Gastroesophageal sphincter (tissue), 4 donors: Measurements from ENCODE around the gene BCL6. TPM values are rescaled to one million over a fixed set of nuclear protein-coding genes. Genes with fewer than 3 reads are reported as not detected.

ENCODE experiments used
- ATAC-seq: fragments of 150-250 bp; one replicate; pipeline ENCODE4 v1.9.1; 2016; ENCODE audit warnings: mild to moderate bottlenecking, moderate library complexity
- H3K27ac ChIP-seq, 4 donors: fragments of 200-600 bp; sonication (generic) in 3 of 4; 1 replicate in 3 of 4; 2 replicates in 1 of 4; pipeline ENCODE4 v1.5.1; 2016 to 2019
- H3K27me3 ChIP-seq: fragments of 200-600 bp; sonication (generic); one replicate; pipeline ENCODE4 v1.5.1; 2019
- H3K36me3 ChIP-seq, 2 donors: fragments of 200-600 bp; sonication (generic); one replicate each; pipeline ENCODE4 v1.5.1; 2019; ENCODE audit warnings: control low read depth in 1 of 2
- H3K4me1 ChIP-seq, 3 donors: fragments of 200-600 bp; sonication (generic); 1 replicate in 2 of 3; 2 replicates in 1 of 3; pipeline ENCODE4 v1.5.1; 2016 to 2019; ENCODE audit warnings: control low read depth in 2 of 3
- H3K4me3 ChIP-seq, 2 donors: fragments of 200-600 bp; sonication (generic); one replicate each; pipeline ENCODE4 v1.5.1; 2019; ENCODE audit warnings: mild to moderate bottlenecking in 1 of 2, moderate library complexity in 1 of 2
- H3K9me3 ChIP-seq, 3 donors: fragments of 200-600 bp; sonication (generic); one replicate each; pipeline ENCODE4 v1.5.1; 2017 to 2019; ENCODE audit warnings: control low read depth in 2 of 3
- CTCF ChIP-seq, 4 experiments: fragments of 200-600 bp in 2 of 4; fragments of 450-650 bp in 2 of 4; sonication (generic) in 1 of 4; IDR thresholded peaks; one replicate each; pipeline ENCODE4 v1.5.1; 2017 to 2019; ENCODE audit warnings: antibody characterized with exemption in 4 of 4, mild to moderate bottlenecking in 2 of 4, moderate library complexity in 2 of 4
- EP300 ChIP-seq: sonication (generic); formaldehyde crosslinking; IDR thresholded peaks from one replicate; pipeline ENCODE4 v1.6.1; 2017; ENCODE audit warnings: antibody characterized with exemption, mild to moderate bottlenecking
- POLR2A ChIP-seq, 2 donors: fragments of 450-650 bp; IDR thresholded peaks; one replicate each; pipeline ENCODE4 v1.6.1; 2017; ENCODE audit warnings: antibody characterized with exemption in 2 of 2, mild to moderate bottlenecking in 2 of 2, moderate library complexity in 1 of 2
- POLR2AphosphoS5 ChIP-seq: sonication (generic); formaldehyde crosslinking; IDR thresholded peaks from one replicate; pipeline ENCODE4 v1.6.1; 2017; ENCODE audit warnings: antibody characterized with exemption
- WGBS, 2 donors: methylation state at CpG; one replicate each; pipeline ENCODE4 v1.1.5; 2018; ENCODE audit warnings: low coverage in 1 of 2; 5-methylcytosine and 5-hydroxymethylcytosine counted together
- total RNA-seq, 4 donors: library from RNA; depleted of rRNA; stranded (reverse); fragments of >200 nt; gene quantifications; one replicate each; pipeline ENCODE4 v1.1.0, GENCODE V29; 2016

Gene BCL6
- total RNA-seq, 4 donors from 2014 or later: 60.0 to 146 (median 115) TPM

- Histone ChIP-seq H3K4me3 (no peak overlapping the region), H3K27ac (no peak overlapping the region), H3K27me3 (no peaks in the 10 kb centered on the region), H3K36me3 (peaks cover 0 to 33% of the 10 kb centered on the region in 2 donors), H3K4me1 (peaks cover 0 to 15% (median 4%) of the 10 kb centered on the region in 3 donors), H3K9me3 (no peaks in the 10 kb centered on the region)
- ATAC-seq: no peak
- TF ChIP-seq POLR2A (IDR thresholded peaks at IDR 0.05) (no peak), EP300 (no peak), CTCF (IDR thresholded peaks at IDR 0.05) (no peak), POLR2AphosphoS5 (no peak)
- 90 to 97% methylated on average over 2 to 5 of the region's 5 CpGs for WGBS, 2 donors
These were observed 26.5 kb downstream of the BCL6 start for GRCh38 chr3:187718802-187719201.

- Histone ChIP-seq H3K27me3 (no peaks in the 10 kb centered on the region), H3K36me3 (peaks cover 0 to 21% of the 10 kb centered on the region in 2 donors), H3K27ac (no peak overlapping the region), H3K4me1 (peaks cover 0 to 19% (median 4%) of the 10 kb centered on the region in 3 donors), H3K4me3 (no peak overlapping the region), H3K9me3 (no peaks in the 10 kb centered on the region)
- no peak for ATAC-seq
- 40% methylated on average over 1 of the region's 1 CpG; no CpG with 5 or more reads in 1 of the 2 donors for WGBS, 2 donors
- TF ChIP-seq EP300 (no peak), POLR2AphosphoS5 (no peak), POLR2A (IDR thresholded peaks at IDR 0.05) (no peak), CTCF (IDR thresholded peaks at IDR 0.05) (no peak)
These were observed 27.7 kb downstream of the BCL6 start for GRCh38 chr3:187717572-187717971.

- WGBS, 2 donors: 0 to 2% methylated on average over 2 to 4 of the region's 4 CpGs
- Histone ChIP-seq H3K27ac (no peak overlapping the region), H3K4me3 (no peak overlapping the region), H3K9me3 (no peaks in the 10 kb centered on the region), H3K36me3 (no peaks in the 10 kb centered on the region), H3K27me3 (no peaks in the 10 kb centered on the region), H3K4me1 (peaks cover 0 to 4% (median 0%) of the 10 kb centered on the region in 3 donors)
- no peak for TF ChIP-seq POLR2AphosphoS5
- peak; percentile 88 to 95 (median 93) for TF ChIP-seq CTCF (IDR thresholded peaks at IDR 0.05)
- no peak for TF ChIP-seq POLR2A (IDR thresholded peaks at IDR 0.05)
- peak; percentile 87 for ATAC-seq
These were observed 30.8 kb downstream of the BCL6 start for GRCh38 chr3:187714404-187714979.

- WGBS, 2 donors: 72 to 90% methylated on average over 2 of the region's 2 CpGs
- no peaks in the 10 kb centered on the region for H3K9me3 ChIP-seq
- no peak for TF ChIP-seq CTCF (IDR thresholded peaks at IDR 0.05)
- no peak for TF ChIP-seq POLR2AphosphoS5
- TF ChIP-seq POLR2A (IDR thresholded peaks at IDR 0.05): no peak
- TF ChIP-seq EP300: no peak
- peak; percentile 40 for ATAC-seq
- H3K4me3 ChIP-seq: no peak overlapping the region
- H3K36me3 ChIP-seq: no peaks in the 10 kb centered on the region
- H3K4me1 ChIP-seq: peaks cover 0 to 4% (median 0%) of the 10 kb centered on the region in 3 donors
- no peaks in the 10 kb centered on the region for H3K27me3 ChIP-seq
- H3K27ac ChIP-seq: no peak overlapping the region
These were observed 31.8 kb downstream of the BCL6 start for GRCh38 chr3:187713504-187713903.

GRCh38 chr3:187709155-187709554, 36.1 kb downstream of the BCL6 start:
- TF ChIP-seq POLR2AphosphoS5: no peak
- H3K9me3 ChIP-seq: no peaks in the 10 kb centered on the region
- WGBS, 2 donors: 74 to 76% methylated on average over 3 to 4 of the region's 4 CpGs
- H3K27me3 ChIP-seq: no peaks in the 10 kb centered on the region
- peaks cover 0 to 4% (median 0%) of the 10 kb centered on the region in 3 donors for H3K4me1 ChIP-seq
- no peak for ATAC-seq
- no peak overlapping the region for H3K4me3 ChIP-seq
- no peaks in the 10 kb centered on the region for H3K36me3 ChIP-seq
- no peak overlapping the region for H3K27ac ChIP-seq
